T-cell (primary cell): Measurements from ENCODE around the gene P2RX3. TPM values are rescaled to one million over a fixed set of nuclear protein-coding genes. Genes with fewer than 3 reads are reported as not detected.

Experiments
- ATAC-seq, 4 experiments: fragments of 200-7000 bp in 3 of 4; fragments of 150-1000 bp in 1 of 4; cut with Tn5 transposase; replicated peaks in 1 of 4; 1 replicate in 3 of 4; 2 replicates in 1 of 4; pipeline ENCODE4 v1.10.0; 2021; ENCODE audit warnings: moderate library complexity in 3 of 4, mild to moderate bottlenecking in 2 of 4, moderate number of reproducible peaks in 1 of 4
- CTCF ChIA-PET, 2 donors: fragments of 300-600 bp; sonication (Branson Sonifier 250); formaldehyde crosslinking; loops; one replicate each; lab custom pipeline; 2022; ENCODE audit warnings: antibody characterized with exemption in 2 of 2; lab: Charles Lee
- POLR2A ChIA-PET, 2 donors: fragments of 300-600 bp; sonication (Branson Sonifier 250); formaldehyde crosslinking; loops; one replicate each; lab custom pipeline; 2022; ENCODE audit warnings: antibody characterized with exemption in 2 of 2; lab: Charles Lee
- DNase-seq, 35 experiments: peaks; one replicate each; pipeline versions ENCODE4 v3.0.0 to v3.0.0-alpha.2; 2013 to 2023
- H3K27ac ChIP-seq: one replicate; pipeline ENCODE4 v1.5.1; 2013; ENCODE audit warnings: low read length
- H3K27me3 ChIP-seq, 2 experiments: replicated peaks in 1 of 2; 1 replicate in 1 of 2; 2 replicates in 1 of 2; pipeline versions ENCODE4 v1.6.1 to v1.7.0; 2013; ENCODE audit warnings: low read length in 1 of 2, mixed read lengths in 1 of 2; ENCODE audit not compliant: control insufficient read depth in 2 of 2, insufficient read depth in 2 of 2; ENCODE audit errors: extremely low read depth in 1 of 2
- H3K36me3 ChIP-seq, 2 donors: 1 replicate in 1 of 2; 2 replicates in 1 of 2; pipeline versions ENCODE4 v1.6.1 to v1.7.0; 2013; ENCODE audit warnings: low read length in 1 of 2; ENCODE audit not compliant: control insufficient read depth in 2 of 2, insufficient read depth in 1 of 2; ENCODE audit errors: extremely low read depth in 1 of 2
- H3K4me1 ChIP-seq, 2 experiments: 1 replicate in 1 of 2; 2 replicates in 1 of 2; pipeline versions ENCODE4 v1.6.1 to v1.7.0; 2013; ENCODE audit warnings: low read length in 2 of 2, mixed read lengths in 1 of 2; ENCODE audit not compliant: insufficient read depth in 2 of 2, control insufficient read depth in 1 of 2; ENCODE audit errors: extremely low read depth in 1 of 2
- H3K4me3 ChIP-seq, 2 donors: 1 replicate in 1 of 2; 2 replicates in 1 of 2; pipeline versions ENCODE4 v1.5.1 to v1.7.0; 2013; ENCODE audit warnings: mild to moderate bottlenecking in 2 of 2, low read length in 1 of 2, moderate library complexity in 1 of 2; ENCODE audit not compliant: control insufficient read depth in 1 of 2; ENCODE audit errors: extremely low read depth in 1 of 2
- H3K9me3 ChIP-seq: 2 replicates; pipeline ENCODE4 v1.7.0; 2013
- H3K27ac Mint-ChIP-seq, 2 donors: one replicate each; pipeline ENCODE4 v1.8.0; 2020 to 2021; ENCODE audit warnings: mild to moderate bottlenecking in 2 of 2, mixed read lengths in 2 of 2
- H3K27me3 Mint-ChIP-seq, 2 donors: one replicate each; pipeline ENCODE4 v1.8.0; 2021 to 2022; ENCODE audit warnings: mixed read lengths in 2 of 2
- H3K36me3 Mint-ChIP-seq: one replicate; pipeline ENCODE4 v1.8.0; 2021; ENCODE audit warnings: mixed read lengths
- H3K4me1 Mint-ChIP-seq, 3 donors: one replicate each; pipeline ENCODE4 v1.8.0; 2020 to 2022; ENCODE audit warnings: mixed read lengths in 3 of 3, mild to moderate bottlenecking in 1 of 3
- H3K4me3 Mint-ChIP-seq, 3 donors: one replicate each; pipeline ENCODE4 v1.8.0; 2020 to 2022; ENCODE audit warnings: mild to moderate bottlenecking in 3 of 3, mixed read lengths in 3 of 3, moderate library complexity in 3 of 3
- H3K9me3 Mint-ChIP-seq, 3 donors: one replicate each; pipeline ENCODE4 v1.8.0; 2020 to 2022; ENCODE audit warnings: mixed read lengths in 3 of 3
- WGBS: methylation state at CpG from one replicate; pipeline ENCODE4 v1.1.5; 2013; ENCODE audit warnings: missing lambda C conversion rate; ENCODE audit not compliant: insufficient coverage; 5-methylcytosine and 5-hydroxymethylcytosine counted together
- total RNA-seq, 35 experiments: library from RNA in 6 of 35; stranded (reverse) in 6 of 35; fragments of 120-200 nt in 1 of 35; gene quantifications; one replicate each; pipeline versions ENCODE4 v1.2.1 to v1.2.4 and lab custom pipeline; 2013 to 2026

The P2RX3 gene
- total RNA-seq, 5 donors from 2014 or later (not counting 1 experiment from before 2014, with no cell fraction given), result not detected

DNA sequence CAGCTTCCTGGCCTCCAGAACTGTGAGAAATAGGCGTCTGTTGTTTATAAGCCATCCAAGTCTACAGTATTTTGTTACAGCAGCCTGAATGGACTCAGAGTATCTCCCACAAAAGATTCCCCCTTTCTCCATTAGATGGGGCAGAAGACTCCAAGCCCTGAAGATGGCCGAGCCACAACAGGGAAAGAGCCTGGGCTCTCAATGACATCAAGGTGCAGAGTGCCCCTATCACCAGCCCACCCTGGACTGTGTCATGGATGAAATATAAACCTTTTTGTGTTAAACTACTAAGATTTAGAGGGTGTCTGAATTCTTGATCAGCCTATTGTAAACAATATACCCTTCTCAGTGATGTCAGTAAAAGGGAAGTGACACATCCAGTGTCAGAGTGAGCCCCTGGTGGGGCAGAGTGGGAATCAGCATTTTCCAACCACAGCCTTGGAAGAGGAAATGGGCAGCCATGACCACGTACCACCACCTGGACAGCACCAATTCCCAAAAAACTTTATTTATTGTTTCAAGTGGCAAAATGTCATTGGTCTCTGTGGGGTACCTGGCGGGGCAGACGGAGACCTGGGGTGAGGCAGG is 38.9 kb upstream of the P2RX3 start:
- no peak overlapping the region for H3K27ac ChIP-seq
- H3K27me3 Mint-ChIP-seq, result no peaks in the 10 kb centered on the region
- H3K4me3 Mint-ChIP-seq, result no peak overlapping the region
- ATAC-seq (no peak), DNase-seq (no peak)
- no peaks in the 10 kb centered on the region for H3K9me3 ChIP-seq
- H3K27me3 ChIP-seq, result peaks cover 0 to 5% of the 10 kb centered on the region in 2 experiments
- no peak overlapping the region for H3K27ac Mint-ChIP-seq
- peaks cover 62% of the 10 kb centered on the region for H3K36me3 Mint-ChIP-seq
- CTCF ChIA-PET, result no interaction called here
- peaks cover 0 to 23% (median 8%) of the 10 kb centered on the region in 3 donors for H3K9me3 Mint-ChIP-seq
- no peak overlapping the region for H3K4me3 ChIP-seq
- H3K36me3 ChIP-seq, result peaks cover 3 to 14% of the 10 kb centered on the region in 2 donors
- POLR2A ChIA-PET, result interaction anchor here in 1 of 2 donors (0.7 kb wide), 1 partner anchor 33 kb away, joined by 8 read pairs; no protein-coding TSS in a partner anchor
- WGBS, result no CpG with 5 or more reads among the region's 5 CpGs
- no peaks in the 10 kb centered on the region for H3K4me1 Mint-ChIP-seq
- no peaks in the 10 kb centered on the region for H3K4me1 ChIP-seq

- ATAC-seq, result no peak
- H3K36me3 Mint-ChIP-seq, result peaks cover 62% of the 10 kb centered on the region
- Histone ChIP-seq H3K27ac (no peak overlapping the region), H3K27me3 (no peaks in the 10 kb centered on the region), H3K4me3 (no peak overlapping the region), H3K9me3 (no peaks in the 10 kb centered on the region), H3K4me1 (no peaks in the 10 kb centered on the region), H3K36me3 (peaks cover 3 to 14% of the 10 kb centered on the region in 2 donors)
- H3K4me1 Mint-ChIP-seq, result no peaks in the 10 kb centered on the region
- H3K4me3 Mint-ChIP-seq, result no peak overlapping the region
- no peak overlapping the region for H3K27ac Mint-ChIP-seq
- POLR2A ChIA-PET, result no interaction called here
- CTCF ChIA-PET, result interaction anchor here in 1 of 2 donors (0.5 kb wide), 1 partner anchor 217 kb away, joined by 6 read pairs; no protein-coding TSS in a partner anchor
- H3K9me3 Mint-ChIP-seq, result peaks cover 0 to 23% (median 8%) of the 10 kb centered on the region in 3 donors
- DNase-seq, result no peak
- 95% methylated on average over 7 of the region's 10 CpGs for WGBS
- no peaks in the 10 kb centered on the region for H3K27me3 Mint-ChIP-seq
Observed at GRCh38 chr11:57300785-57301184, 37.4 kb upstream of the P2RX3 start.

DNA sequence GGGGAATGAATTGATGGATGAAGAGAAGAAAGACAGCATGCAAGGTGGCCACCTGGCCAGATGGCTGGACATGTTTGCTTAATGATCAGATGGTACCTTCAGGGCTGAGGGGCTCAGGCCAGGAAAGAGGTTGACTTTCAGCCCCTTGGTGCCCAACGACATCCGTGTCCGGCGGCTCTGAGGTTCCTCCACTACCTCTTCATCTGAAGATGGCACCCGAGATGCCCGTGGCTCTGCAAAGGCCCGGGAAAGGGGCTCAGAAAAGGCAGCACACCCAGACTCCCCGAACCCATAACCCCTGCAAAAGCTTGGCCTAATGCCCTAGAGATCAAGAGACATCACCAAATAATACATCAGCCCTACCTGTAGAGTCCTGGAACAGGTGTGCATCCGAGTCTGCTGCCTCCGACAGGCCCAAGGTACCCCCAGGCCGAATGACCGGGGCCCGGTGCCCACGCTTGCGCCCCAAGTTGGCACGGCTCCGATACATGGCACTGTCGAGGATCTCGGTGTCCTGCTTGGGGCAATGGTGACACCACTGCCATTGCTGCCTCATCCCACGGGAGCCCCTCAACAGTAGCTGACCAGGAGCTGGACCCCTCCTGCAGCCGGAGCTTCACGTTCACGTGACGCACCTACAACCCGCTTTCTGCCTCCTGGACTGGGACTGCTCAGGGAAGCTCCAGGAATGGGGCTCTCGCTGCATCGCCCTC is 36.3 kb upstream of the P2RX3 start:
- no peaks in the 10 kb centered on the region for H3K27me3 ChIP-seq
- H3K4me3 Mint-ChIP-seq, result no peak overlapping the region
- no peak overlapping the region for H3K27ac Mint-ChIP-seq
- 92% methylated on average over 22 of the region's 27 CpGs for WGBS
- H3K27me3 Mint-ChIP-seq, result no peaks in the 10 kb centered on the region
- no peaks in the 10 kb centered on the region for H3K4me1 Mint-ChIP-seq
- no peaks in the 10 kb centered on the region for H3K4me1 ChIP-seq
- peaks cover 57% of the 10 kb centered on the region for H3K36me3 Mint-ChIP-seq
- peaks cover 0 to 16% (median 8%) of the 10 kb centered on the region in 3 donors for H3K9me3 Mint-ChIP-seq
- no peak overlapping the region for H3K27ac ChIP-seq
- H3K4me3 ChIP-seq, result no peak overlapping the region
- CTCF ChIA-PET, result interaction anchor here in 1 of 2 donors (0.5 kb wide), 1 partner anchor 216 kb away, joined by 6 read pairs; no protein-coding TSS in a partner anchor
- DNase-seq (no peak), ATAC-seq (no peak)
- H3K9me3 ChIP-seq, result no peaks in the 10 kb centered on the region
- peaks cover 3 to 14% of the 10 kb centered on the region in 2 donors for H3K36me3 ChIP-seq
- POLR2A ChIA-PET, result no interaction called here

- Mint-ChIP-seq H3K27ac (no peak overlapping the region), H3K9me3 (peaks cover 0 to 15% (median 8%) of the 10 kb centered on the region in 3 donors), H3K4me3 (no peak overlapping the region), H3K27me3 (no peaks in the 10 kb centered on the region), H3K4me1 (peaks cover 0 to 5% (median 0%) of the 10 kb centered on the region in 3 donors), H3K36me3 (peaks cover 55% of the 10 kb centered on the region)
- ATAC-seq (no peak), DNase-seq (no peak)
- Histone ChIP-seq H3K27ac (no peak overlapping the region), H3K9me3 (no peaks in the 10 kb centered on the region), H3K4me1 (no peaks in the 10 kb centered on the region), H3K36me3 (peaks cover 3 to 14% of the 10 kb centered on the region in 2 donors), H3K27me3 (no peaks in the 10 kb centered on the region), H3K4me3 (no peak overlapping the region)
- ChIA-PET POLR2A (interaction anchor here in 1 of 2 donors (0.5 kb wide), 1 partner anchor 992 kb away, joined by 4 read pairs; no protein-coding TSS in a partner anchor), CTCF (no interaction called here)
- WGBS, result 88% methylated on average over 15 of the region's 15 CpGs
Observed at GRCh38 chr11:57302489-57302888, 35.7 kb upstream of the P2RX3 start.

DNA sequence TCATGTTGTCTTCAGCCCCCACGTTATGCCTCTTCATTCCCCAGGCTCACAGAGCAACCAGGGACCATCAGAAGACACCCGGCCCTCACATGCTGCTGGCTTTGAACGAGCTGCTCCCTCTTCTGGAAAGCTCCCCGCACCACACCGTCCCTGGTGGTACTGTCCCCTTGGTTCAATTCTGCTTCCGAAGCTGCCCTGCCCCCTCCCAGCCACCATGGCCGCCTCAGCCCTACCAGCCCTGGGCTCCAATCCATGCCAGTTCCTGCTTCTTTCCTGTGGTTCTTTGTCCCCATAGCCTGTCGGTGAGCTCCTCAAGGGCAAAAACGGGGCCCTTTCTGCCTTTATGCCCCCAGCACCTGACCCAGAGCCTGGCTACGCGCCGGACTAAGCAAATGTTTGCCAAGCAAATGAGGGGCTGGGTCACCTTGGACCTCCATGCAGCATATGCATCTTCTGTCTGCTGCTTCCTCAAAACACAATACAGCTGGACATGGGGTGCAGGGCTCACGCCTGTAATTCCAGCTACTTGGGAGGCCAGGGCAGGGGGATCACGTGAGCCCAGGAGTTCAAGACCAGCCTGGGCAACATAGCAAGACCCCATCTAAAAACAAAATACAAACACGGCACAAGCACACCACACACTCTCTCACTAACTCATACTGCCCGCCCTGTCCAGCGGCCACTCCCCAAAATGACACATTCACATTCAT is 34.7 kb upstream of the P2RX3 start:
- Histone ChIP-seq H3K9me3 (no peaks in the 10 kb centered on the region), H3K36me3 (peaks cover 3 to 14% of the 10 kb centered on the region in 2 donors), H3K27ac (no peak overlapping the region), H3K4me1 (no peaks in the 10 kb centered on the region), H3K4me3 (no peak overlapping the region), H3K27me3 (no peaks in the 10 kb centered on the region)
- ATAC-seq (no peak), DNase-seq (no peak)
- H3K36me3 Mint-ChIP-seq, result peaks cover 48% of the 10 kb centered on the region
- no peak overlapping the region for H3K27ac Mint-ChIP-seq
- H3K27me3 Mint-ChIP-seq, result no peaks in the 10 kb centered on the region
- peaks cover 0 to 7% (median 0%) of the 10 kb centered on the region in 3 donors for H3K4me1 Mint-ChIP-seq
- CTCF ChIA-PET, result no interaction called here
- 91% methylated on average over 17 of the region's 17 CpGs for WGBS
- no peak overlapping the region for H3K4me3 Mint-ChIP-seq
- peaks cover 0 to 9% (median 8%) of the 10 kb centered on the region in 3 donors for H3K9me3 Mint-ChIP-seq
- POLR2A ChIA-PET, result interaction anchor here in 1 of 2 donors (0.6 kb wide), 1 partner anchor 1710 kb away, joined by 3 read pairs; no protein-coding TSS in a partner anchor

DNA sequence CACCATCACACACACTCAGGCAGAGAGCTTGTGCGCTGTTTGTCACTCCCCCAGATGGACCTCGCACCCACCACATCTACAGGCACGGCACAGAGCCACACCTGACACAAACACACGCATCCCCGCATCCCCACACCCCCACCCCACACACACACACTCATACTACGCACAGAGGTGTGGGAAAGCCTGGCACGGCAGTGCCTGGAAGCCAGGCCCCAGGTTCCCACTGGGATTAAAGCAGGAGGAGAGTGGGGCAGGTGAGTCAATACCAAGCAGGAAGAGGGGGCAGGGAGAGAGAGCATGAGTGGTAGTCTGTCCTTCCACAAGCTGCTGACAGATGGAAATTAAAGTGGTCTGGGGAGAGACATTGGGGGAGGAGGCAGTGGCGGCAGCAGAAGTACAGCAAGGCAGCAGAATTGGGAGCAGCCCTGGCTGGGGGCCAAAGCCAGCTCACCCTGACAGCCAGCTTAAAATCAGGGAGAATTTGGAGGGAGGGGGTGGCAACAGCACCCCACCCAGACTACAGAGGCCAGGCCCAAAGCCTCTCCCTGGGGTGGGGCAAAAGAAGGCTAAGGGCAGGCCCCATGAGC is 34.1 kb upstream of the P2RX3 start:
- POLR2A ChIA-PET, result interaction anchor here in 1 of 2 donors (0.6 kb wide), 1 partner anchor 1709 kb away, joined by 3 read pairs; no protein-coding TSS in a partner anchor
- H3K27me3 ChIP-seq, result no peaks in the 10 kb centered on the region
- CTCF ChIA-PET, result no interaction called here

More for the DNA sequence above, 34.1 kb upstream of the P2RX3 start:
- H3K4me1 ChIP-seq, result no peaks in the 10 kb centered on the region
- 92% methylated on average over 2 of the region's 8 CpGs for WGBS
- Mint-ChIP-seq H3K27ac (no peak overlapping the region), H3K36me3 (peaks cover 41% of the 10 kb centered on the region), H3K9me3 (peaks cover 0 to 7% (median 5%) of the 10 kb centered on the region in 3 donors), H3K4me1 (peaks cover 0 to 7% (median 0%) of the 10 kb centered on the region in 3 donors), H3K4me3 (no peak overlapping the region), H3K27me3 (no peaks in the 10 kb centered on the region)
- no peaks in the 10 kb centered on the region for H3K9me3 ChIP-seq
- H3K27ac ChIP-seq, result no peak overlapping the region
- no peak for DNase-seq
- H3K36me3 ChIP-seq, result peaks cover 3 to 14% of the 10 kb centered on the region in 2 donors
- H3K4me3 ChIP-seq, result no peak overlapping the region
- no peak for ATAC-seq
